Stomach (tissue), 9 donors: ENCODE data around the gene WDR45B. TPM values are rescaled to one million over a fixed set of nuclear protein-coding genes. Genes with fewer than 3 reads are reported as not detected.

ENCODE experiments used
- DNase-seq, 2 donors: peaks; one replicate each; pipeline versions ENCODE4 v3.0.0 to v3.0.0-alpha.2; 2013 to 2019
- H3K27ac ChIP-seq, 5 donors: fragments of 200-600 bp in 4 of 5; sonication (generic) in 4 of 5; one replicate each; pipeline ENCODE4 v1.5.1; 2013 to 2019; ENCODE audit warnings: mild to moderate bottlenecking in 1 of 5, moderate library complexity in 1 of 5
- H3K27me3 ChIP-seq, 3 donors: fragments of 200-600 bp; sonication (generic); one replicate each; pipeline ENCODE4 v1.5.1; 2017 to 2019; ENCODE audit warnings: mixed run types in 1 of 3
- H3K36me3 ChIP-seq, 4 donors: fragments of 200-600 bp; sonication (generic); 1 replicate in 3 of 4; 2 replicates in 1 of 4; pipeline ENCODE4 v1.5.1; 2016 to 2019
- H3K4me1 ChIP-seq, 4 donors: fragments of 200-600 bp; sonication (generic); one replicate each; pipeline ENCODE4 v1.5.1; 2016 to 2019
- H3K4me3 ChIP-seq, 4 donors: fragments of 200-600 bp; sonication (generic) in 3 of 4; one replicate each; pipeline ENCODE4 v1.5.1; 2016 to 2019; ENCODE audit warnings: mild to moderate bottlenecking in 1 of 4
- H3K9me3 ChIP-seq, 4 donors: fragments of 200-600 bp; sonication (generic); one replicate each; pipeline ENCODE4 v1.5.1; 2016 to 2019
- EP300 ChIP-seq: sonication (generic); formaldehyde crosslinking; IDR thresholded peaks from one replicate; pipeline ENCODE4 v1.6.1; 2017; ENCODE audit warnings: antibody characterized with exemption
- POLR2A ChIP-seq, 4 donors: fragments of 450-650 bp; IDR thresholded peaks; one replicate each; pipeline ENCODE4 v1.6.1; 2016; ENCODE audit warnings: antibody characterized with exemption in 4 of 4, control low read depth in 2 of 4, mild to moderate bottlenecking in 1 of 4, moderate library complexity in 1 of 4
- POLR2AphosphoS5 ChIP-seq, 3 donors: sonication (generic); formaldehyde crosslinking; IDR thresholded peaks; one replicate each; pipeline ENCODE4 v1.6.1; 2016; ENCODE audit warnings: antibody characterized with exemption in 3 of 3
- WGBS, 5 donors: extraction: QIAGEN DNeasy Blood & Tissue Kit in 3 of 5; methylation state at CpG; one replicate each; pipeline versions ENCODE4 v1.1.5 to v1.1.7; 2013 to 2018; 5-methylcytosine and 5-hydroxymethylcytosine counted together
- intact Hi-C: fragments of 100-400 bp; cut with DNase I; formaldehyde crosslinking; loops from one replicate; pipeline ENCODE4 v1.15.1; 2023; ENCODE audit warnings: low total_unique reads
- polyA plus RNA-seq, 3 donors: library from polyadenylated mRNA; stranded (reverse); fragments of 200-250 nt; gene quantifications; one replicate each; pipeline ENCODE4 v1.2.3, GENCODE V29; 2013
- total RNA-seq, 5 donors: library from RNA; depleted of rRNA; stranded (reverse); fragments of >200 nt; gene quantifications; one replicate each; pipeline versions ENCODE4 v1.1.0 to v1.2.3, GENCODE V29; 2014 to 2016
- TF ChIP-seq, protein P1 (sequence below), 7 experiments: fragments of 450-650 bp in 4 of 7; fragments of 200-600 bp in 3 of 7; sonication (generic) in 3 of 7; IDR thresholded peaks; one replicate each; pipeline ENCODE4 v1.5.1; 2016 to 2019; ENCODE audit warnings: antibody characterized with exemption in 7 of 7, control low read depth in 2 of 7, mild to moderate bottlenecking in 1 of 7
- donor health status: healthy with polysubstance abuse.
- donor health status: Bipolar disorder and iron deficiency.
- donor health status: healthy.

WDR45B gene
- total and polyA plus RNA-seq, 8 donors: 62.8 to 108 (median 76.2) TPM

DNA sequence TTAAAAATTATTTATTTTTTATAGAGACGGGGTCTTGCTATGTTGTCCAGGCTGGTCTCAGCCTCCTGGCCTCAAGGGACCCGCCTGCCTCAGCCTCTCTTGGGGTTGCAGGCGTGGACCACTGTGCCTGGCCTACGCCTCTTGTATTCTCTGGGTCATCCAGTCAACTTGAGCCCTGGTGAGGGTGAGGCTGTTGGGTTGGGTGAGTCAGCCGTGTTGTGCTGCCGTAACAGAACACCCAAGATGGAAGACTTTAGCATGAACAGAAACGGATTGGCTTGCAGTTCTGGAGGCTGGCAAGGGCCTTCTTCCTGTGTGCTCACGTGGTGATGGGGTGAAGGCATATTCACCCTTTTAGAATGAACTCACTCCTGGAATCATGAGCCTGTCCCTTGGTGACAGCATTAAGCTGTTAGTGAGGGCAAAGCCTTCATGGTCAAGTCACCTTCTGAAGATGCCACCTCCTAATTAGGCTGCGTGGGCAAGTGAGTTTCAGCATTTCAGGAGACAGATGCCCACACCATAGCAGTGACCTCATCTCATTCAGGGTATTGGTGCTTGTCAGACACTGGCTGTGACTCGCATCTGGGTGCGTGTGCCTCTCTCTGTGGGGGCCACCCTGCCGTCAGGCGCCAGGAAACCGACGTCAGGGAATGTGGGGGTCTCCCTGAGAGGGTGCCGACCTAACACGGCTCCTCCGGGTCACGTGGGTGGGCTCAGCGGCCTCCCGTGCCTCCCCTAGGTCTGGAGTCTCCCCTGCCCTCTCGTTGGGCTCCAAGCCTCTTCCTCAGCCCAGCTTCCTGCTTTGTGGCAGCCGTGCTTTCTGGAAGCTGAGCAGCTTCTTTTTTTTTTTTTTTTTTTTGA, 49.8 kb downstream of the WDR45B start:
- H3K27me3 ChIP-seq: no peaks in the 10 kb centered on the region
- DNase-seq: no peak
- WGBS, 5 donors: 83 to 88% (median 85%) methylated on average over 19 to 23 of the region's 23 CpGs
- intact Hi-C loops: no loop called here
- H3K27ac ChIP-seq: no peak overlapping the region
- H3K4me1 ChIP-seq: peaks cover 22 to 49% (median 24%) of the 10 kb centered on the region in 4 donors
- TF ChIP-seq POLR2AphosphoS5 (IDR thresholded peaks at IDR 0.05) (no peak), POLR2A (IDR thresholded peaks at IDR 0.05) (no peak), EP300 (no peak)
- TF ChIP-seq, protein P1, sequence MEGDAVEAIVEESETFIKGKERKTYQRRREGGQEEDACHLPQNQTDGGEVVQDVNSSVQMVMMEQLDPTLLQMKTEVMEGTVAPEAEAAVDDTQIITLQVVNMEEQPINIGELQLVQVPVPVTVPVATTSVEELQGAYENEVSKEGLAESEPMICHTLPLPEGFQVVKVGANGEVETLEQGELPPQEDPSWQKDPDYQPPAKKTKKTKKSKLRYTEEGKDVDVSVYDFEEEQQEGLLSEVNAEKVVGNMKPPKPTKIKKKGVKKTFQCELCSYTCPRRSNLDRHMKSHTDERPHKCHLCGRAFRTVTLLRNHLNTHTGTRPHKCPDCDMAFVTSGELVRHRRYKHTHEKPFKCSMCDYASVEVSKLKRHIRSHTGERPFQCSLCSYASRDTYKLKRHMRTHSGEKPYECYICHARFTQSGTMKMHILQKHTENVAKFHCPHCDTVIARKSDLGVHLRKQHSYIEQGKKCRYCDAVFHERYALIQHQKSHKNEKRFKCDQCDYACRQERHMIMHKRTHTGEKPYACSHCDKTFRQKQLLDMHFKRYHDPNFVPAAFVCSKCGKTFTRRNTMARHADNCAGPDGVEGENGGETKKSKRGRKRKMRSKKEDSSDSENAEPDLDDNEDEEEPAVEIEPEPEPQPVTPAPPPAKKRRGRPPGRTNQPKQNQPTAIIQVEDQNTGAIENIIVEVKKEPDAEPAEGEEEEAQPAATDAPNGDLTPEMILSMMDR (IDR thresholded peaks at IDR 0.05): no peak
- H3K9me3 ChIP-seq: no peaks in the 10 kb centered on the region
- H3K4me3 ChIP-seq: no peak overlapping the region
- peaks cover 42 to 87% (median 84%) of the 10 kb centered on the region in 4 donors for H3K36me3 ChIP-seq

DNA sequence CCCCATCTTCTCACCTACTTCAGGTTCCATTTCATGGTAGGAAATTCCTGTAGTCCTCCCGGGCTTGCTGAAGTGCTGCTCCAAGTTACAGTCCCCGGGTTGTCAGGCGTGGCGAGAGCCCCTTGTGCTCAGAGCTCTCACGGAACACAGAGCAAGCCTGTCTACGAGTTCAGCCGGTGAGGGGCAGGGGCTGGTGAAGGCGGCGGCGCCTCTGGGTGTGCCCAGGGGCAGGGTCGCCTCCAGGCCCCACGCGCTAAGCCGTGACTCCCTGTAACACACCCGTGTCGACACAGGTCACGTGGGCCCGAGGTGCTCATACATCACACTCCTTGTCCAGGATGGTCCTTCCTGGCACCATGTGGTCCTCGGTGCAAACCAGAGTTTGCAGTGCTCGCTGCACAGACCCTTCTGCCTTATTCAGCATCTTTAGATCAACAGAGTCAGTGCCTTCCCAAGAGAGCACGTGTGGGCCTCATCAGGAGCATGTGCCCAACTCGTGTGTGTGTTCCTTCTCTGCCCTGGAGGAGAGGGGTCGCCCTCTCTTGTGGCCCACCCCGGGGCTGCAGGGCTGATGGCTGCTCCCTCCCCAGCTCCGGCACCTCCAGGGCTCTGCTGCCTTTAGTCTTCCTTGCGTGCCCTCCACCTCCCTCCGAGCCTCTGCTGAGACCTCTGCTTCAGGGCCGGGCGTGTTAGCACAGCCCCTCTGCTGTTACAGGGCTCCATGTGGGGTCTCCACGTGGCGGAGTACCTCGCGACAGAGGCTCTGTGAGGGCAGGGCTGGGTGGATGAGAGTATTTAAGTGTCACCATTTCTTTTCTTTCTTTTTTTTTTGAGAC, 51.2 kb downstream of the WDR45B start:
- no peak for TF ChIP-seq POLR2AphosphoS5 (IDR thresholded peaks at IDR 0.05)
- TF ChIP-seq, protein P1 (IDR thresholded peaks at IDR 0.05): no peak
- TF ChIP-seq POLR2A (IDR thresholded peaks at IDR 0.05): no peak
- no peak for TF ChIP-seq EP300
- Histone ChIP-seq H3K4me3 (no peak overlapping the region), H3K4me1 (peaks cover 28 to 52% (median 37%) of the 10 kb centered on the region in 4 donors), H3K27ac (no peak overlapping the region), H3K27me3 (no peaks in the 10 kb centered on the region), H3K9me3 (no peaks in the 10 kb centered on the region), H3K36me3 (peaks cover 29 to 73% (median 70%) of the 10 kb centered on the region in 4 donors)
- DNase-seq: no peak
- intact Hi-C loops: no loop called here
- WGBS, 5 donors: 88 to 92% (median 90%) methylated on average over 18 to 33 of the region's 33 CpGs

DNA sequence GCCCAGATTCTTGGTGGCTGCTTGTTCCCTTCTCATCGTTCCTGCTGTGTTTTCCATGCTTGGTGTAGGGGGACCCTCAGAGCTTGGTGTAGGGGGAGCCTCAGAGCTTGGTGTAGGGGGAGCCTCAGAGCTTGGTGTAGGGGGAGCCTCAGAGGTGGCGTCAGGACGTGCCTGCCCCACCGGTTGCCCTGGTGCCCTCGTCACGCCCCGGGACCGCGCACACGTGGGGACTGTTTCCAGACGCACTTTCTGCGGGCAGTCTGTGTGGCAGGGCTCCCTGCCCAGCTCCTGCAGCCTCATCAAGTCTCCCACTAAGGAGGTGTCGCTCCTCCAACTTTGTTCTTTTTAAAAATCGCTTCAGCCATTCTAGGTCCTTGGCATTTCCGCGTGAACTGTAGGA, 51.9 kb downstream of the WDR45B start:
- Histone ChIP-seq H3K4me1 (peaks cover 35 to 59% (median 45%) of the 10 kb centered on the region in 4 donors), H3K4me3 (no peak overlapping the region), H3K27me3 (no peaks in the 10 kb centered on the region), H3K9me3 (no peaks in the 10 kb centered on the region), H3K36me3 (peaks cover 22 to 65% (median 63%) of the 10 kb centered on the region in 4 donors), H3K27ac (peak overlapping the region in 2 of 5 donors; percentile 32 to 58)
- TF ChIP-seq POLR2AphosphoS5 (IDR thresholded peaks at IDR 0.05): no peak
- WGBS, 5 donors: 73 to 85% (median 81%) methylated on average over 16 of the region's 16 CpGs
- DNase-seq: no peak
- intact Hi-C loops: no loop called here

GRCh38 chr17:82595893-82596292, 52.4 kb downstream of the WDR45B start:
- intact Hi-C loops: no loop called here
- Histone ChIP-seq H3K27ac (peak overlapping the region in 2 of 5 donors; percentile 32 to 58), H3K36me3 (peaks cover 18 to 61% (median 59%) of the 10 kb centered on the region in 4 donors), H3K9me3 (no peaks in the 10 kb centered on the region), H3K27me3 (no peaks in the 10 kb centered on the region), H3K4me3 (no peak overlapping the region), H3K4me1 (peaks cover 39 to 63% (median 48%) of the 10 kb centered on the region in 4 donors)
- TF ChIP-seq EP300: no peak
- TF ChIP-seq POLR2AphosphoS5 (IDR thresholded peaks at IDR 0.05): peak in 1 of 3 donors; percentile 54
- TF ChIP-seq POLR2A (IDR thresholded peaks at IDR 0.05): no peak
- TF ChIP-seq, protein P1 (IDR thresholded peaks at IDR 0.05): no peak
- 68 to 91% (median 79%) methylated on average over 17 to 21 of the region's 21 CpGs for WGBS, 5 donors
- DNase-seq: peak in 1 of 2 donors; percentile 41
